SH-SY5Y (cell line): ENCODE results near the gene PLEK2.

ENCODE experiments used
- GATA2 ChIP-seq: IDR thresholded peaks from 2 replicates; pipeline ENCODE4 v1.6.1; 2011; ENCODE audit warnings: mild to moderate bottlenecking, low read depth, low read length
- GATA3 ChIP-seq: IDR thresholded peaks from 2 replicates; pipeline ENCODE4 v1.6.1; 2011; ENCODE audit warnings: low read depth, mild to moderate bottlenecking, low read length, moderate library complexity

GRCh38 chr14:67409461-67409860 lies 2.5 kb downstream of the PLEK2 start:
- TF ChIP-seq GATA3, result no peak
- TF ChIP-seq GATA2, result no peak
